Muscle of leg (tissue), 16 donors: ENCODE measurements around the gene ALDH16A1. TPM values are rescaled to one million over a fixed set of nuclear protein-coding genes. Genes with fewer than 3 reads are reported as not detected.

Experiments used
- DNase-seq: peaks from one replicate; pipeline ENCODE4 v3.0.0; 2013
- H3K27ac ChIP-seq: one replicate; pipeline ENCODE4 v1.5.1; 2013; ENCODE audit warnings: mild to moderate bottlenecking, low read length, control low read depth
- H3K27me3 ChIP-seq: one replicate; pipeline ENCODE4 v1.6.1; 2013; ENCODE audit warnings: low read length; ENCODE audit not compliant: control insufficient read depth, insufficient read depth
- H3K36me3 ChIP-seq: one replicate; pipeline ENCODE4 v1.6.1; 2013; ENCODE audit warnings: low read length; ENCODE audit not compliant: control insufficient read depth, insufficient read depth
- H3K4me1 ChIP-seq: one replicate; pipeline ENCODE4 v1.6.1; 2013; ENCODE audit warnings: low read length; ENCODE audit not compliant: control insufficient read depth, insufficient read depth
- H3K4me3 ChIP-seq: one replicate; pipeline ENCODE4 v1.5.1; 2013; ENCODE audit warnings: low read length, control low read depth
- H3K9me3 ChIP-seq: replicated peaks from 2 replicates; pipeline ENCODE4 v1.6.1; 2013; ENCODE audit warnings: low read depth, low read length; ENCODE audit not compliant: control insufficient read depth
- WGBS: methylation state at CpG from one replicate; pipeline ENCODE4 v1.1.5; 2013; ENCODE audit warnings: missing lambda C conversion rate; ENCODE audit not compliant: insufficient coverage; 5-methylcytosine and 5-hydroxymethylcytosine counted together
- long read RNA-seq, 11 donors: transcript quantifications; one replicate each; lab custom pipeline, GENCODE V29; 2026
- polyA plus RNA-seq, 8 donors: library from polyadenylated mRNA; unstranded; fragments of 120-200 nt; gene quantifications; one replicate each; pipeline versions ENCODE4 v1.2.1 to v1.2.3, GENCODE V29; 2013; ENCODE audit warnings: inconsistent platforms in 1 of 8, low replicate concordance in 1 of 8; ENCODE audit not compliant: insufficient read length in 8 of 8, insufficient read depth in 1 of 8
- total RNA-seq: library from RNA; stranded (reverse); fragments of 120-200 nt; gene quantifications from one replicate; pipeline ENCODE4 v1.2.4, GENCODE V29; 2013

ALDH16A1 gene
- total RNA-seq: 14.4 TPM
- polyA plus RNA-seq: 10 to 100 TPM; 11.3 to 18.8 (median 13.8) TPM
- long read RNA-seq, donor 1, partial matches to known transcripts: 0 of 3 reads
- long read RNA-seq, donor 1, other reads (novel, unspliced or antisense): 0 of 3 reads
- long read RNA-seq, donor 2, partial matches to known transcripts: 0 of 1 reads
- long read RNA-seq, donor 2, other reads (novel, unspliced or antisense): 0 of 1 reads
- long read RNA-seq, donor 3, partial matches to known transcripts: 0 of 2 reads
- long read RNA-seq, donor 3, other reads (novel, unspliced or antisense): 0 of 2 reads
- long read RNA-seq, donor 4, partial matches to known transcripts: 0 of 2 reads
- long read RNA-seq, donor 4, other reads (novel, unspliced or antisense): 0 of 2 reads
- long read RNA-seq, donor 5, partial matches to known transcripts: 0 of 3 reads
- long read RNA-seq, donor 5, other reads (novel, unspliced or antisense): 0 of 3 reads
- long read RNA-seq, donor 6, transcript ALDH16A1-201 (17 exons, 3,153 nt): major isoform, 6 of 6 reads
- long read RNA-seq, donor 6, partial matches to known transcripts: 0 of 6 reads
- long read RNA-seq, donor 6, other reads (novel, unspliced or antisense): 0 of 6 reads
- long read RNA-seq, donor 7, partial matches to known transcripts: 0 of 2 reads
- long read RNA-seq, donor 7, other reads (novel, unspliced or antisense): 0 of 2 reads
- long read RNA-seq, donor 8: 0 reads
- long read RNA-seq, donor 9, partial matches to known transcripts: 0 of 2 reads
- long read RNA-seq, donor 9, other reads (novel, unspliced or antisense): 0 of 2 reads
- long read RNA-seq, donor 10: 0 reads
- long read RNA-seq, donor 11, partial matches to known transcripts: 0 of 4 reads
- long read RNA-seq, donor 11, other reads (novel, unspliced or antisense): 0 of 4 reads

GRCh38 chr19:49453013-49453756, at the start of gene ALDH16A1:
Gene ALDH16A1, plus strand, starts transcription at chr19:49453225. Its CDS starts 107 bp downstream, at chr19:49453332.
- Histone ChIP-seq H3K27me3 (no peaks in the 10 kb centered on the region), H3K36me3 (peaks cover 21% of the 10 kb centered on the region), H3K9me3 (no peaks in the 10 kb centered on the region), H3K4me3 (peak within 1 kb of the TSS; percentile 74), H3K27ac (peak within 1 kb of the TSS; percentile 98), H3K4me1 (peaks cover 38% of the 10 kb centered on the region)
- DNase-seq: peak; percentile 99
- 0% methylated on average over 63 of the region's 66 CpGs for WGBS

- no peaks in the 10 kb centered on the region for H3K36me3 ChIP-seq
- no CpG with 5 or more reads among the region's 7 CpGs for WGBS
- no peaks in the 10 kb centered on the region for H3K9me3 ChIP-seq
- peaks cover 16% of the 10 kb centered on the region for H3K4me1 ChIP-seq
- H3K27me3 ChIP-seq: no peaks in the 10 kb centered on the region
- peak overlapping the region; percentile 17 for H3K27ac ChIP-seq
- no peak overlapping the region for H3K4me3 ChIP-seq
- DNase-seq: peak; percentile 46
These were observed 49.4 kb upstream of the ALDH16A1 start for GRCh38 chr19:49403404-49404187.

- H3K27ac ChIP-seq: no peak overlapping the region
- H3K36me3 ChIP-seq: no peaks in the 10 kb centered on the region
- WGBS: 52% methylated on average over 5 of the region's 7 CpGs
- H3K4me1 ChIP-seq: peaks cover 19% of the 10 kb centered on the region
- H3K27me3 ChIP-seq: peaks cover 2% of the 10 kb centered on the region
- DNase-seq: no peak
- H3K9me3 ChIP-seq: no peaks in the 10 kb centered on the region
- no peak overlapping the region for H3K4me3 ChIP-seq
These were observed 45.9 kb upstream of the ALDH16A1 start for GRCh38 chr19:49407079-49407478.

GRCh38 chr19:49407482-49408015, 45.5 kb upstream of the ALDH16A1 start:
- DNase-seq: no peak
- no peaks in the 10 kb centered on the region for H3K36me3 ChIP-seq
- H3K4me1 ChIP-seq: peaks cover 20% of the 10 kb centered on the region
- 85% methylated on average over 13 of the region's 16 CpGs for whole genome bisulfite sequencing
- H3K9me3 ChIP-seq: no peaks in the 10 kb centered on the region
- peaks cover 2% of the 10 kb centered on the region for H3K27me3 ChIP-seq
- H3K27ac ChIP-seq: no peak overlapping the region
- H3K4me3 ChIP-seq: no peak overlapping the region

- Histone ChIP-seq H3K27ac (no peak overlapping the region), H3K4me1 (peaks cover 22% of the 10 kb centered on the region), H3K4me3 (no peak overlapping the region), H3K36me3 (no peaks in the 10 kb centered on the region), H3K27me3 (peaks cover 2% of the 10 kb centered on the region), H3K9me3 (no peaks in the 10 kb centered on the region)
- DNase-seq: no peak
- WGBS: 60% methylated on average over 8 of the region's 8 CpGs
These were observed 44.1 kb upstream of the ALDH16A1 start for GRCh38 chr19:49408816-49409440.

GRCh38 chr19:49409441-49410029, 43.5 kb upstream of the ALDH16A1 start:
- H3K9me3 ChIP-seq: no peaks in the 10 kb centered on the region
- peaks cover 20% of the 10 kb centered on the region for H3K4me1 ChIP-seq
- H3K4me3 ChIP-seq: no peak overlapping the region
- H3K36me3 ChIP-seq: no peaks in the 10 kb centered on the region
- peak; percentile 36 for DNase-seq
- 80% methylated on average over 3 of the region's 5 CpGs for WGBS
- H3K27me3 ChIP-seq: peaks cover 2% of the 10 kb centered on the region
- H3K27ac ChIP-seq: no peak overlapping the region

GRCh38 chr19:49411681-49412326, 41.2 kb upstream of the ALDH16A1 start:
- 57% methylated on average over 2 of the region's 3 CpGs for WGBS
- H3K4me3 ChIP-seq: no peak overlapping the region
- H3K4me1 ChIP-seq: peaks cover 20% of the 10 kb centered on the region
- H3K9me3 ChIP-seq: no peaks in the 10 kb centered on the region
- DNase-seq: no peak
- no peaks in the 10 kb centered on the region for H3K36me3 ChIP-seq
- H3K27me3 ChIP-seq: peaks cover 7% of the 10 kb centered on the region
- H3K27ac ChIP-seq: no peak overlapping the region

- peak; percentile 90 for DNase-seq
- Histone ChIP-seq H3K4me1 (peaks cover 20% of the 10 kb centered on the region), H3K27me3 (peaks cover 22% of the 10 kb centered on the region), H3K9me3 (no peaks in the 10 kb centered on the region), H3K27ac (peak overlapping the region; percentile 65), H3K36me3 (no peaks in the 10 kb centered on the region), H3K4me3 (no peak overlapping the region)
- 36% methylated on average over 5 of the region's 9 CpGs for WGBS
These were observed 39.7 kb upstream of the ALDH16A1 start for GRCh38 chr19:49413348-49413747.
